ENCODE results near the gene SH2B3.
"Not testable (repeated sequence)": the region's sequence is repeated elsewhere in the genome, so short reads cannot be mapped to it uniquely, and the experiment has no call there.

The SH2B3 gene
- 269 to 674 (median 399) reads per million in 17 experiments for total RNA-seq

DNA sequence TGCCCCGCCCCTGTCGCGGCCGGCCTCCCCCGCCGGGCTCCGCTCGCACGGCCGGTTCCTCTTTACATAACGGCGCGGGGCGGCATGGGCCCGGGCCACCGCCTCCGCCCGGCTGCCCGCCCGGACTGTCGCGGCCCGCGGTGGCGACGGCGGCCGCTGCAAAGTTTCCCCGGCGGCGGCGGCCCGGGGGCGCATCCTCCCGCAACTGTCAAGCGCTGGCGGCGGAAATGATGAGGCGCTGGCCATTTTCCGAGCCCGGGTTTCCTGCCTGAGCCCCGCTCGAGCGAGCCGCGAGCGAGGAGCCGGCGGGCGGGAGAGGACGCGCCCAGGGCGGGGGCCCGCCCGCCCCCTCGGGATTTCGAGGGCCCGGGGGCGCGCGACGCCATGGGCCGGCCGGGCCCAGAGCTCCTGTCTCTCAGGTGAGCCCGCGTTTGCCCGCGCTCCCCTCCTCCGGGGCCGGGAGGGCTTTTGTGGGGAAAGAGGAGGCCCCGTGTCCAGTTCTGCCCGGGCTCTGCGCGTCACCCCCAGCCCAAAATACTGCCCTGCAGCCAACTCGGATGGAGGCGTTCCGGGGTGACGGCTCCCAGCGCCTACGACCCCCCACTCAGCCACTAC is at the start of gene SH2B3:
SH2B3 (plus strand) TSS at position 65 of the 615 bp plus-strand sequence. CDS start 12,223 bp downstream, outside the sequence.
- peak in 1 of 4 experiments; percentile 49 for DNase-seq

DNA sequence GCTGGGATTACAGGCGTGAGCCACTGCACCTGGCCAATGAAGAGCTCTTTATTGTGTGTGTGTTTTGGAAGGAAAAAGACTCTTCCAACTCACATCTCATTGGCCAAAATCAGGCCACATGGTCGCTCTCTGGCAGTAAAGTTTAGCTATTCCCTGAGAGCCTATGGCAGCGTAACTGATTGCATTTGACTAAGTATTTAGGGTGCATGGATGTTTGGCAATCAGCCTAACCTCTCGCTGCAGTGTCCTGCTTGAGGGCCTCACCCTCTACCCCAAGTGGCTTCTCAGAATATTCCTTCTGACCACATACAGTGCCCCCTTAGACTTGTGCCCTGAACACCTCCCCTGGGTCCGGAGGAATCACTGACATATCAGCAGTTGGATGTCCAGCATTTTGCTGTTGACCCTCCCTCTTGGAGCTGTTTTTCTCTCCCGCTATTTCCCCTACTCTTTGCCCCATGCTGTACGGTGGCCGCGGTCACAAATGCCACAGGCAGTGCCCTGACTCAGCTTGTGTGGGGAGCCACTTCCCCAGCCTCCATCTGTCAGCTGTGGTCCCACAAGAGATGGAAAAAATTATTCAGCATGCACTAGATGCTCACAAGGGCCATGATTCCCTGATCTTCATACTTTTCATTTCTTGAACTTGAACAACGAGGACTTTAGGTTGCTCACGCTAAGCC is 46.4 kb upstream of the SH2B3 start:
- DNase-seq: peak; percentile 74 to 87 (median 82)

DNA sequence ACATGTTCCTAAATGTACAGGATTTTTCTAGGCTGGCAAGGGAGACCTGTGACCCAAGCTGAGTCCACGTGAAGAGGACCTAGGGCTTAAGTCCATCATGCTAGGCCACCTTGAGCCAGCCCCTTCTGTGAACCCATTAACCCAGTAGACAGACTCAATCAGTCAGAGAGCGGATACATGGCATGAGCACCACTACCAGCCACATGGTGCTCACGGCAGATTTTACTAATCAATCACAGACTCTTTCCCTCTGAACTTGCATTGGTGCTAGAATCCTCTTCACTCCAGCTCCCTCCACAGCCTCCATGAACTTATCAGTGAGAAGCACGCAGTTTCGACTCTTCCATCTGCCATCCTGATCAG is 45.8 kb upstream of the SH2B3 start:
- DNase-seq: no peak

DNA sequence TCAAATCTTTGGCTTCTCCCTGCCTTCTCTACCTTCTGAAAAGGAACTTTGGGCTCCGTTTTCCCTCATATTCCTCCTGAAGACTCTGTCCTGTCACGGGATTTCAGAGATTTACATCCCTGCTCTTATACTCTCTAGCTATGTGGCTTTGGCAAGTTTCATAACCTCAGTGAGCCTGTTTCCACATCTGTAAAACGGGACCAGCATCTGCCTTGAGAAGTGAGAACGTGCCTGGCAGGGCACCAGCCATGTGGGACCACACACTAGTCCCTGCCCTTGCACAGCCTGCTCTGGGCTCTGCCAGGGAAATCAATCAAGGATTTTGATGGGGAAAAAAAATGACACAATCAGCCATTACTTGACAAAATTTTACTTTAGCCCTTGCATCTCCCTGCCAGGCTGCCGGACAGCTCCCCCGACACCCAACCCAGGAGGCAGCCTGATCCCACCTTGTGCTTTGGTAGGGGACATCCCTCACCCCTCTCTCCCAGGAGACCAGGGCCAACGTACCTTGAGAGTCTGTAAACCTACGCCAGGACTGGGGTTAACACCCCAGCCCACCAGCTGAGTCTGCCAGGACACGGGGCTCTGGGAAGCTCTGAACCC is 45.3 kb upstream of the SH2B3 start:
- no peak for DNase-seq

DNA sequence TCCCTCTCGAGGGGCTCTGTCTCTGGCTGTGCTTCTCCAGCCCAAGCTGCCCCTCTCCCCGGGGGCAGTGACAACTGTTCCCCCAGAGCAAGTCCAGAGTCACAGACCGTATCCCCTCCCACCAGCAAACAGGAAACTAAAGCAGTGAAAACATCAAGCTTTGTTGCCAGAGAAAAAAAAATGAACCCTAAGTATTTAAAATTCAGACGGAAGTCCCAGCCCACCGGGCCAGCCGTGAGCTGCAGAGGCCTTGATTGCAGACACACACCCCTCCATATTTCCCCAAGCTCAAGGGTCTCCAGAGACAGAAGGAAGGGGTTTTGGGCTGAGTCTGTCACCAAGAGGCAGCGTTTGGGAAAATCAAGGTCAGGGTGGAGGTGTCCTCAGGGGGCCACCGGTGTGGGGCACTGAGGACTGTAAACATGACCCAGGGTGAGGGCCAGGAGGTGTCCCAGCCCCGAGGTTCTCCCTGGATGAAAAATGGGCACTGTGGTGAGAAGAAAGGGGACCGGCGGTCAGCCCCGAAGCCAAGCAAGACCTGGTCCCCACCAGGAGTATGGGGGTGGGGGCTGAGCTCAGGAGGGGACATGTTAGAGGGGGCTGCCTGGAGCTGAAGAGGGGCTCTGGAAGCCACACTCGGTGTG is 44.5 kb upstream of the SH2B3 start:
- DNase-seq: no peak

DNA sequence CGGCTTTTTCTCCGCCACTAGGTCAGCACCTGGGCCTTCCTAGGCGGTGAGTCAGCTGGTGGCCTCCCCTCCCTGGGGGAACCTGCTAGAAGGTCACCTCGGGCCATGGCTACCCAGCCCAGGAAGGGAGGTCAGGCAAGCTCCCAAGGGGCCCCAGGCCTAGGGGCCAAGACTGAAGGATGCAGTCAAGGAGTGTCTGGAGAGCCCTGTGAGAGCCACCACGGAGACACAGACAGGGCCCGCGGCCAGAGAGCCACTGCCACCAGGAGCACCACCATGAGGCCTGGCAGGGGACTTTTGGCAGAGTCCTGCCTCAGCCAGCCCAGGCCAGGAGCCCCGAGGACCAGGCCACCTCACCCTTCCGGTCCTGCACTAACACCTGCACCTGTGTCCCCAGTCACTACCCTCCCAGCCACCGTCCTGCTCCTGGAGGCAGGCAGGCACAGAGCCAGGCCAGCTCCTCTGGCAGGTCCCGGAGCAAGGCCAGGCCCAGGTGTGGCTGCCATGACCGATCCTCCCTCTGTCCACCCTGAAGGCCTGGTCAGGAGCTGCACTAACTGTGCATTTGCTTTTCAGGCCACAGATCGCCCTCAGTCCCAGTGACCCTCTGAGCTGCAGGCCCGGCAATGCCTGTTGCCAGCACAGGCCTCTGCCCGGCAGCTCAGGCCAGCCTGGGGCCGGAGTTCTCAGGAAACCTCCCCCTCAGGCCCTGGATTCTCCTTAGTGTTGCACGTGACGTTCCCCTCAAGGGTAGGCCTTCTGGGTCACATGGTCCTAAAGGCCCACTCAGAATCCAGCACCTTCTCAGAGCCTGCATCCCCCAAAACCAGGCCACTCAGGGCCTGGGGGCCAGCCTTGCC is 43.8 kb upstream of the SH2B3 start:
- DNase-seq: no peak

DNA sequence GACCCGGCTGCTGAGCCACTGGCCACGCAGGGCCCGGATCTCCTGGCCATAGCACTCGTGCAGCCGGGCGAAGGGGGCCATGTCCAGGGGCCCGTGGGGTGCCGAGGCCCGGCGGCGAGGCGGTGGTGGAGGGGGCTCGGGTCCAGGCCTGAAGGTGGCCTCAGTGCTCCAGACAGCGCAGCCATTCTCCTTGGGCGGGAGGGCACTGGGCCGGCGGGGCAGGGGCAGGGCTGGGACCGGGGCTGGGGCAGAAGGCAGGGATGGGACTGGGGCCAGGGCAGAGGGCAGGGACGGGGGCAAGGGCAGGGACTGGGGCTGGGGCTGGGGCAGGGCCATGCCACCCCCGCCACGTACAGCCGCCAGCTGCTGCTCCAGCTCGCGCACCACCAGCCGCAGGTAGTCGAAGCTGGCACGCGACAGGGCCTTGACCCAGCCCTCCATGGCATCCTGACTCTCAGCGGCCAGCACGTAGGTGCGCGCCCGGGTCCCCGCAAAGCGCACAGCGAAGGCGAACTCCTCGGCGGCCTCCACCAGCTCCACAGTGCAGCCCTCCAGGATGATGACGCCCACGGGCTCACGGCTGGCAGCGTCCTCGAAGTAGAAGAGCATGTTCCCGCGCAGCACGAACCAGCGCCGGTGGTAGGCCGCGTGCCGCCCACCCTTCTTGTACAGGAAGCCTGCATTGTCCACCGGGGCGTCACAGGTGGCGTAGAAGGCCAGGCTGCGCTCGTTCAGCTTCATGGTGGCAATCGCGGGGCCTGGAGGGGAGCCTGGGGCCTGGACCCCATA is 42.8 kb upstream of the SH2B3 start:
- no peak for DNase-seq

- DNase-seq: no peak
Observed at GRCh38 chr12:111363578-111363977, 42.1 kb upstream of the SH2B3 start.

GRCh38 chr12:111366075-111366474 is 39.6 kb upstream of the SH2B3 start:
- no peak for DNase-seq

GRCh38 chr12:111366583-111366982 is 39.1 kb upstream of the SH2B3 start:
- no peak for DNase-seq

- peak; percentile 27 to 65 (median 53) for DNase-seq
Observed at GRCh38 chr12:111367661-111368221, 38.0 kb upstream of the SH2B3 start.

- peak in 3 of 4 experiments; percentile 35 to 42 (median 38) for DNase-seq
Observed at GRCh38 chr12:111368291-111368787, 37.4 kb upstream of the SH2B3 start.

- DNase-seq: peak; percentile 93 to 98 (median 96)
Observed at GRCh38 chr12:111368788-111369495, 36.8 kb upstream of the SH2B3 start, which contains the start of gene PHETA1. Gene PHETA1, minus strand, starts transcription at chr12:111369095. Its CDS starts 5,668 bp downstream, at chr12:111363427.

- peak; percentile 54 to 74 (median 71) for DNase-seq
Observed at GRCh38 chr12:111369496-111370220, 36.1 kb upstream of the SH2B3 start.

- not testable (repeated sequence) for DNase-seq
Observed at GRCh38 chr12:111373231-111373630, 32.5 kb upstream of the SH2B3 start.

- no peak for DNase-seq
Observed at GRCh38 chr12:111377440-111377839, 28.3 kb upstream of the SH2B3 start.

GRCh38 chr12:111379942-111380554 is 25.7 kb upstream of the SH2B3 start:
- no peak for DNase-seq

DNA sequence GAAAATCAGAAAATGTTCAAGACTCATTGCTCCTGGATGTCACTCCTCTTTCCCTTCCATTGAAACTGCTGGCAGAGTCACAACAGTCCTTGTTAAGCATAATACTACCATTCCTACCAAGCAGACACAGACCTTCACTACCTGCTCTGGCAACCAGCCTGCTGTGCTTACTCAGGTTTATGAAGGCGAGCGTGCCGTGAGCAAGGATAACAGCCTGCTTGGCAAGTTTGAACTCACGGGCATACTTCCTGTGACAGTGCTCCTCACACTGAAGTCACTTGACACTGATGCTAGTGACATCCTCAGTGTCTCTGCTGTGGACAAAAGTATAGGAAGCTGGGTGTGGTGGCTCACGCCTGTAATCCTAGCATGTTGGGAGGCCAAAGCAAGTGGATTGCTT is 21.1 kb upstream of the SH2B3 start:
- no peak for DNase-seq

DNA sequence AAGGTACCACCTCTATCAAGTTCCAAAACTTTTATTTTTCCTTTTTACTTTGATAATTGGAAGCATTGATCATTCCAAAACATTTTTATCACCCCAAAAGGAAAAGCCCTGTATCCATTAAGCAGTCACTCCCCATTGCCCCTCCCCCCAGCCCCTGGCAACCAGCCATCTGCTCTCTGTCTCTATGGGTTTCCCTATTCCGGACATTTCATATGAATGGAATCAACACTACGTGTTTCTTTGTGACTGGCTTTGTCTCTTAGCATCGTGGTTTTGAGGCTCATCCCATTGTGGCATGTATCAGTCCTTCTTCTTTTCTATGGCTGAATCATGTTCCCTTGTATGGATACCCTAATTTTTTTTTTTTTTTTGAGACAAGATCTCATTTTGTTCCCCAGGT is 18.8 kb upstream of the SH2B3 start:
- DNase-seq: no peak

Measured in suppressor macrophage (primary cell).